SK-N-MC (cell line): Measurements from ENCODE around the gene MR1.
"Not testable (repeated sequence)": the region's sequence is repeated elsewhere in the genome, so short reads cannot be mapped to it uniquely, and the experiment has no call there.

ENCODE experiments used
- DNase-seq: peaks from one replicate; pipeline ENCODE4 v3.0.0-alpha.2; 2011; ENCODE audit warnings: low read depth, low spot score
- H3K27ac ChIP-seq: fragments of 200-600 bp; sonication (generic); 2 replicates; pipeline ENCODE4 v1.5.1; 2016; ENCODE audit warnings: mixed run types
- H3K36me3 ChIP-seq: fragments of 200-600 bp; sonication (generic); 2 replicates; pipeline ENCODE4 v1.6.1; 2017; ENCODE audit warnings: antibody characterized with exemption, low read length, mixed read lengths; ENCODE audit not compliant: insufficient read depth
- H3K4me3 ChIP-seq: fragments of 200-600 bp; sonication (generic); 2 replicates; pipeline ENCODE4 v1.5.1; 2016
- H3K9ac ChIP-seq: fragments of 200-600 bp; sonication (generic); 2 replicates; pipeline ENCODE4 v1.8.0; 2017; ENCODE audit warnings: mixed run types, mixed read lengths; ENCODE audit not compliant: insufficient read length
- H3K9me3 ChIP-seq: fragments of 200-600 bp; sonication (generic); 2 replicates; pipeline ENCODE4 v1.6.1; 2017; ENCODE audit warnings: low read depth, mild to moderate bottlenecking, antibody characterized with exemption, low read length, moderate library complexity, mixed read lengths
- EZH2 ChIP-seq: fragments of 200-600 bp; sonication (generic); IDR thresholded peaks from one replicate; pipeline ENCODE4 v1.6.1; 2017; ENCODE audit warnings: antibody characterized with exemption
- FOXP2 ChIP-seq: optimal IDR thresholded peaks from 2 replicates; pipeline ENCODE3; 2011; ENCODE audit warnings: mild to moderate bottlenecking, moderate library complexity; ENCODE audit not compliant: insufficient read depth; ENCODE audit errors: extremely low read length, control extremely low read depth
- POLR2AphosphoS5 ChIP-seq: IDR thresholded peaks from 2 replicates; pipeline ENCODE4 v1.6.1; 2012; ENCODE audit warnings: mild to moderate bottlenecking, low read depth, low read length, borderline replicate concordance

MR1 gene

GRCh38 chr1:181021159-181021558 is 12.6 kb upstream of the MR1 start:
- peak overlapping the region; percentile 27; the same call in 1 of the 2 replicates for H3K27ac ChIP-seq
- peak overlapping the region; percentile 97 for H3K4me3 ChIP-seq

GRCh38 chr1:181021811-181022434 is 11.9 kb upstream of the MR1 start:
- no peak for TF ChIP-seq FOXP2
- 0 out of 2 replicates have a peak, but pooled peaks have one; percentile 41 for TF ChIP-seq POLR2AphosphoS5
- no peak for DNase-seq
- H3K9me3 ChIP-seq = no peaks in the 10 kb centered on the region
- peaks cover 7% of the 10 kb centered on the region; the same call in 1 of the 2 replicates for H3K36me3 ChIP-seq
- peak overlapping the region; percentile 27; the same call in 1 of the 2 replicates for H3K27ac ChIP-seq
- H3K4me3 ChIP-seq = peak overlapping the region; percentile 97
- peak overlapping the region; percentile 80 for H3K9ac ChIP-seq

More at GRCh38 chr1:181021159-181021558, 12.6 kb upstream of the MR1 start:
- TF ChIP-seq EZH2 = no peak
- TF ChIP-seq FOXP2 = no peak
- TF ChIP-seq POLR2AphosphoS5 = no peak
- peaks cover 7% of the 10 kb centered on the region; the same call in 1 of the 2 replicates for H3K36me3 ChIP-seq
- no peaks in the 10 kb centered on the region for H3K9me3 ChIP-seq
- no peak for DNase-seq
- H3K9ac ChIP-seq = peak overlapping the region; percentile 80

GRCh38 chr1:181023265-181024057 is 10.3 kb upstream of the MR1 start:
- Histone ChIP-seq H3K4me3 (peak overlapping the region; percentile 97), H3K9me3 (no peaks in the 10 kb centered on the region), H3K36me3 (no peaks in the 10 kb centered on the region), H3K27ac (no peak overlapping the region), H3K9ac (peak overlapping the region; percentile 69)
- TF ChIP-seq FOXP2 = no peak
- TF ChIP-seq POLR2AphosphoS5 = no peak
- no peak for TF ChIP-seq EZH2
- DNase-seq = no peak

- DNase-seq = no peak
- no peaks in the 10 kb centered on the region for H3K9me3 ChIP-seq
- no peak overlapping the region for H3K4me3 ChIP-seq
- H3K9ac ChIP-seq = no peak overlapping the region
- no peak for TF ChIP-seq EZH2
- TF ChIP-seq FOXP2 = no peak
- TF ChIP-seq POLR2AphosphoS5 = no peak
- H3K36me3 ChIP-seq = no peaks in the 10 kb centered on the region
- H3K27ac ChIP-seq = no peak overlapping the region
These were observed 5.6 kb upstream of the MR1 start for GRCh38 chr1:181028196-181028595.

- no peaks in the 10 kb centered on the region for H3K9me3 ChIP-seq
- no peak overlapping the region for H3K27ac ChIP-seq
- H3K4me3 ChIP-seq = no peak overlapping the region
- TF ChIP-seq EZH2 (no peak), FOXP2 (no peak), POLR2AphosphoS5 (no peak)
- DNase-seq = no peak
- no peak overlapping the region for H3K9ac ChIP-seq
- no peaks in the 10 kb centered on the region for H3K36me3 ChIP-seq
These were observed 5.2 kb upstream of the MR1 start for GRCh38 chr1:181028615-181029014.

- Histone ChIP-seq H3K9me3 (no peaks in the 10 kb centered on the region), H3K9ac (no peak overlapping the region), H3K27ac (no peak overlapping the region), H3K36me3 (no peaks in the 10 kb centered on the region), H3K4me3 (no peak overlapping the region)
- no peak for TF ChIP-seq FOXP2
- no peak for TF ChIP-seq POLR2AphosphoS5
- TF ChIP-seq EZH2 = no peak
- no peak for DNase-seq
These were observed 1.2 kb upstream of the MR1 start for GRCh38 chr1:181032535-181032934.

- H3K27ac ChIP-seq = peak overlapping the region; percentile 39
- H3K9ac ChIP-seq = peak overlapping the region; percentile 67
- no peak for DNase-seq
- no peaks in the 10 kb centered on the region for H3K9me3 ChIP-seq
- TF ChIP-seq POLR2AphosphoS5 = no peak
- no peak for TF ChIP-seq EZH2
- TF ChIP-seq FOXP2 = no peak
- H3K36me3 ChIP-seq = no peaks in the 10 kb centered on the region
- H3K4me3 ChIP-seq = peak overlapping the region; percentile 77
These were observed 520 bp upstream of the MR1 start for GRCh38 chr1:181033128-181033798.

- H3K9ac ChIP-seq, H3K27ac ChIP-seq, H3K36me3 ChIP-seq, H3K9me3 ChIP-seq, H3K4me3 ChIP-seq, DNase-seq: not testable (repeated sequence)
These were observed 1.4 kb downstream of the MR1 start for GRCh38 chr1:181035210-181035609.
